Measurements from ENCODE around the gene SRRM3.

DNA sequence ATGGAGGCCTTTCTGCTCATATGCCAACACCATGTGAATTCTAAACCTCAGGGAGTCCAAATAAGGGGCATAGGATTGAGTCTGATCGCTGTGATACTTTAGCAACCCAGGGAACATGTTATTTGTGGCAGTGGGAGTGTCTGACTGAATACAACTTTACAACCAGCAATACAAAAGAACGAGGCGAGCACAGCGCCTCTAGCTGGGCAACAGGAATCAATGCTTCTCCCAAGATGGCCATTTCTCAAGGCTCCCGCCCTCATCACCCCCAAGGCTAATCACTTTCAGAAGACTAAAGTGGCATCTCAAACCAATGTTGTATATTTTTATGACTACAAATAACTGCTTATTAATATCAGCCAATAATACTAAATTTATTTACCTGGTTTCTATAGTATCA lies 129.0 kb downstream of the SRRM3 start:
- TF ChIP-seq, protein P1, sequence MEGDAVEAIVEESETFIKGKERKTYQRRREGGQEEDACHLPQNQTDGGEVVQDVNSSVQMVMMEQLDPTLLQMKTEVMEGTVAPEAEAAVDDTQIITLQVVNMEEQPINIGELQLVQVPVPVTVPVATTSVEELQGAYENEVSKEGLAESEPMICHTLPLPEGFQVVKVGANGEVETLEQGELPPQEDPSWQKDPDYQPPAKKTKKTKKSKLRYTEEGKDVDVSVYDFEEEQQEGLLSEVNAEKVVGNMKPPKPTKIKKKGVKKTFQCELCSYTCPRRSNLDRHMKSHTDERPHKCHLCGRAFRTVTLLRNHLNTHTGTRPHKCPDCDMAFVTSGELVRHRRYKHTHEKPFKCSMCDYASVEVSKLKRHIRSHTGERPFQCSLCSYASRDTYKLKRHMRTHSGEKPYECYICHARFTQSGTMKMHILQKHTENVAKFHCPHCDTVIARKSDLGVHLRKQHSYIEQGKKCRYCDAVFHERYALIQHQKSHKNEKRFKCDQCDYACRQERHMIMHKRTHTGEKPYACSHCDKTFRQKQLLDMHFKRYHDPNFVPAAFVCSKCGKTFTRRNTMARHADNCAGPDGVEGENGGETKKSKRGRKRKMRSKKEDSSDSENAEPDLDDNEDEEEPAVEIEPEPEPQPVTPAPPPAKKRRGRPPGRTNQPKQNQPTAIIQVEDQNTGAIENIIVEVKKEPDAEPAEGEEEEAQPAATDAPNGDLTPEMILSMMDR (IDR thresholded peaks at IDR 0.05), result no peak
- no peak for TF ChIP-seq POLR2A (IDR thresholded peaks at IDR 0.05)

Data from tibial nerve (tissue), 3 donors.